ENCODE measurements around the gene PSKH1. TPM values are rescaled to one million over a fixed set of nuclear protein-coding genes. Genes with fewer than 3 reads are reported as not detected.
A peak's percentile ranks its signal among the peaks of the same experiment; 100 is the strongest.

PSKH1 gene
- total and polyA plus RNA-seq, 10 of the 15 experiments (the other 5 are each of a cell fraction or from before 2014, with no cell fraction given), result 0.63 to 20.4 (median 7.8) TPM

- TF ChIP-seq, protein P1, sequence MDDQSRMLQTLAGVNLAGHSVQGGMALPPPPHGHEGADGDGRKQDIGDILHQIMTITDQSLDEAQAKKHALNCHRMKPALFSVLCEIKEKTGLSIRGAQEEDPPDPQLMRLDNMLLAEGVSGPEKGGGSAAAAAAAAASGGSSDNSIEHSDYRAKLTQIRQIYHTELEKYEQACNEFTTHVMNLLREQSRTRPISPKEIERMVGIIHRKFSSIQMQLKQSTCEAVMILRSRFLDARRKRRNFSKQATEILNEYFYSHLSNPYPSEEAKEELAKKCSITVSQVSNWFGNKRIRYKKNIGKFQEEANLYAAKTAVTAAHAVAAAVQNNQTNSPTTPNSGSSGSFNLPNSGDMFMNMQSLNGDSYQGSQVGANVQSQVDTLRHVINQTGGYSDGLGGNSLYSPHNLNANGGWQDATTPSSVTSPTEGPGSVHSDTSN (IDR thresholded peaks at IDR 0.05; ENCODE audit: insufficient replicate concordance, low read depth, low read length), result no peak
- TF ChIP-seq FOXK2 (IDR thresholded peaks at IDR 0.05) (peak; percentile 39; the same call in 1 of the 2 replicates), POLR2AphosphoS5 (IDR thresholded peaks at IDR 0.05; ENCODE audit: low read length) (peak; percentile 83), ZSCAN29 (IDR thresholded peaks at IDR 0.05) (no peak), WRNIP1 (IDR thresholded peaks at IDR 0.05; ENCODE audit: borderline replicate concordance, low read depth, low read length) (no peak), CEBPB (IDR thresholded peaks at IDR 0.05; ENCODE audit: borderline replicate concordance in 1 of 2, low read depth in 2 of 2, low read length in 2 of 2) (no peak), BACH1 (IDR thresholded peaks at IDR 0.05; ENCODE audit: borderline replicate concordance) (peak; percentile 92), LARP7 (IDR thresholded peaks at IDR 0.05) (peak; percentile 92), PML (IDR thresholded peaks at IDR 0.05; ENCODE audit: low read length) (peak; percentile 91; the same call in 1 of the 2 replicates), HDAC6 (IDR thresholded peaks at IDR 0.05; ENCODE audit: unreplicated experiment) (no peak), NR2F1 (conservative IDR thresholded peaks at IDR 0.05) (peak; percentile 94), E2F8 (IDR thresholded peaks at IDR 0.05; ENCODE audit: low read depth, partially characterized antibody) (no peak), HDGF (IDR thresholded peaks at IDR 0.05) (peak; percentile 79; the same call in 1 of the 2 replicates), YY1 (IDR thresholded peaks at IDR 0.05; ENCODE audit: low read depth, low read length) (peak; percentile 88), SMC3 (IDR thresholded peaks at IDR 0.05; ENCODE audit: borderline replicate concordance, low read length) (no peak), EZH2 (IDR thresholded peaks at IDR 0.05; ENCODE audit: borderline replicate concordance, control insufficient read depth, low read depth, low read length) (no peak), RBBP5 (conservative IDR thresholded peaks at IDR 0.05) (no peak), CHD2 (IDR thresholded peaks at IDR 0.05; ENCODE audit: borderline replicate concordance, low read depth, low read length) (peak; percentile 74), TCF3 (IDR thresholded peaks at IDR 0.05; ENCODE audit: borderline replicate concordance, insufficient read depth, low read depth, low read length) (0 out of 2 replicates have a peak, but pooled peaks have one; percentile 39)
- TF ChIP-seq, protein P2, sequence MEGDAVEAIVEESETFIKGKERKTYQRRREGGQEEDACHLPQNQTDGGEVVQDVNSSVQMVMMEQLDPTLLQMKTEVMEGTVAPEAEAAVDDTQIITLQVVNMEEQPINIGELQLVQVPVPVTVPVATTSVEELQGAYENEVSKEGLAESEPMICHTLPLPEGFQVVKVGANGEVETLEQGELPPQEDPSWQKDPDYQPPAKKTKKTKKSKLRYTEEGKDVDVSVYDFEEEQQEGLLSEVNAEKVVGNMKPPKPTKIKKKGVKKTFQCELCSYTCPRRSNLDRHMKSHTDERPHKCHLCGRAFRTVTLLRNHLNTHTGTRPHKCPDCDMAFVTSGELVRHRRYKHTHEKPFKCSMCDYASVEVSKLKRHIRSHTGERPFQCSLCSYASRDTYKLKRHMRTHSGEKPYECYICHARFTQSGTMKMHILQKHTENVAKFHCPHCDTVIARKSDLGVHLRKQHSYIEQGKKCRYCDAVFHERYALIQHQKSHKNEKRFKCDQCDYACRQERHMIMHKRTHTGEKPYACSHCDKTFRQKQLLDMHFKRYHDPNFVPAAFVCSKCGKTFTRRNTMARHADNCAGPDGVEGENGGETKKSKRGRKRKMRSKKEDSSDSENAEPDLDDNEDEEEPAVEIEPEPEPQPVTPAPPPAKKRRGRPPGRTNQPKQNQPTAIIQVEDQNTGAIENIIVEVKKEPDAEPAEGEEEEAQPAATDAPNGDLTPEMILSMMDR (IDR thresholded peaks at IDR 0.05 in 2 of 3, conservative IDR thresholded peaks at IDR 0.05 in 1 of 3; ENCODE audit: control insufficient read depth in 2 of 3, extremely low read depth in 1 of 3, insufficient read depth in 1 of 3, low read depth in 3 of 3, low read length in 3 of 3), result no peak
- TF ChIP-seq, protein P3, sequence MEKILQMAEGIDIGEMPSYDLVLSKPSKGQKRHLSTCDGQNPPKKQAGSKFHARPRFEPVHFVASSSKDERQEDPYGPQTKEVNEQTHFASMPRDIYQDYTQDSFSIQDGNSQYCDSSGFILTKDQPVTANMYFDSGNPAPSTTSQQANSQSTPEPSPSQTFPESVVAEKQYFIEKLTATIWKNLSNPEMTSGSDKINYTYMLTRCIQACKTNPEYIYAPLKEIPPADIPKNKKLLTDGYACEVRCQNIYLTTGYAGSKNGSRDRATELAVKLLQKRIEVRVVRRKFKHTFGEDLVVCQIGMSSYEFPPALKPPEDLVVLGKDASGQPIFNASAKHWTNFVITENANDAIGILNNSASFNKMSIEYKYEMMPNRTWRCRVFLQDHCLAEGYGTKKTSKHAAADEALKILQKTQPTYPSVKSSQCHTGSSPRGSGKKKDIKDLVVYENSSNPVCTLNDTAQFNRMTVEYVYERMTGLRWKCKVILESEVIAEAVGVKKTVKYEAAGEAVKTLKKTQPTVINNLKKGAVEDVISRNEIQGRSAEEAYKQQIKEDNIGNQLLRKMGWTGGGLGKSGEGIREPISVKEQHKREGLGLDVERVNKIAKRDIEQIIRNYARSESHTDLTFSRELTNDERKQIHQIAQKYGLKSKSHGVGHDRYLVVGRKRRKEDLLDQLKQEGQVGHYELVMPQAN (conservative IDR thresholded peaks at IDR 0.05), result peak; percentile 94
These were observed 20.2 kb upstream of the PSKH1 start, which contains the start of gene EDC4 (continued) for GRCh38 chr16:67872631-67873434.
